Measurements from ENCODE around the gene HDDC3.
A peak's percentile ranks its signal among the peaks of the same experiment; 100 is the strongest.
"Not testable (repeated sequence)": the region's sequence is repeated elsewhere in the genome, so short reads cannot be mapped to it uniquely, and the experiment has no call there.

HDDC3 gene

GRCh38 chr15:90907838-90908507 lies 24.4 kb downstream of the HDDC3 start:
- DNase-seq = no peak

- DNase-seq = no peak
Observed at GRCh38 chr15:90907051-90907660, 25.2 kb downstream of the HDDC3 start.

GRCh38 chr15:90906181-90906849 lies 26.0 kb downstream of the HDDC3 start:
- DNase-seq = no peak

GRCh38 chr15:90905306-90906180 lies 26.8 kb downstream of the HDDC3 start:
- DNase-seq = no peak

- no peak for DNase-seq
Observed at GRCh38 chr15:90904746-90905145, 27.6 kb downstream of the HDDC3 start.

GRCh38 chr15:90903733-90904536 lies 28.4 kb downstream of the HDDC3 start:
- DNase-seq = no peak

GRCh38 chr15:90902840-90903732 lies 29.3 kb downstream of the HDDC3 start, which contains the start of gene MAN2A2:
TSS of gene MAN2A2 (plus strand) at chr15:90903302. CDS start at chr15:90904208, 906 bp downstream.
- DNase-seq = peak; percentile 60

- peak; percentile 86 for DNase-seq
Observed at GRCh38 chr15:90902040-90902839, 30.1 kb downstream of the HDDC3 start.

- DNase-seq = no peak
Observed at GRCh38 chr15:90901175-90902039, 30.9 kb downstream of the HDDC3 start.

GRCh38 chr15:90897131-90897655 lies 35.2 kb downstream of the HDDC3 start:
- DNase-seq = not testable (repeated sequence)

GRCh38 chr15:90895571-90896117 lies 36.7 kb downstream of the HDDC3 start:
- no peak for DNase-seq

GRCh38 chr15:90893175-90894090 lies 38.9 kb downstream of the HDDC3 start:
- no peak for DNase-seq

GRCh38 chr15:90892498-90893174 lies 39.7 kb downstream of the HDDC3 start:
- DNase-seq = no peak

- DNase-seq = no peak
Observed at GRCh38 chr15:90892023-90892422, 40.3 kb downstream of the HDDC3 start.

GRCh38 chr15:90891346-90891949 lies 40.9 kb downstream of the HDDC3 start:
- no peak for DNase-seq

GRCh38 chr15:90890839-90891238 lies 41.5 kb downstream of the HDDC3 start:
- no peak for DNase-seq

Data from left hindlimb (tissue), 1 donor.